H1 (cell line): ENCODE measurements around the gene FAM81B. TPM values are rescaled to one million over a fixed set of nuclear protein-coding genes. Genes with fewer than 3 reads are reported as not detected.
A peak's percentile ranks its signal among the peaks of the same experiment; 100 is the strongest.

Experiments used
- CTCF ChIA-PET: fragments of 300-600 bp; sonication (Branson Sonifier 250); formaldehyde crosslinking; loops from one replicate; lab custom pipeline; 2021; ENCODE audit not compliant: partially characterized antibody; lab: Charles Lee
- POLR2A ChIA-PET: fragments of 300-600 bp; sonication (Branson Sonifier 250); formaldehyde crosslinking; loops from one replicate; lab custom pipeline; 2021; ENCODE audit warnings: inconsistent platforms; ENCODE audit not compliant: partially characterized antibody; lab: Charles Lee
- DNase-seq, 2 experiments: peaks; one replicate each; pipeline versions ENCODE4 v3.0.0 to v3.0.0-alpha.2; 2010 to 2022; ENCODE audit warnings: low spot score in 2 of 2, low read depth in 1 of 2, mixed read lengths in 1 of 2
- FAIRE-seq: peaks from 2 replicates; lab custom pipeline; 2011; peaks lifted over from hg19 to GRCh38; lab: Jason Lieb, UNC
- H2AFZ ChIP-seq: 2 replicates; pipeline ENCODE4 v1.8.1; 2012; ENCODE audit warnings: low read length, inconsistent platforms
- H2AK5ac ChIP-seq: 2 replicates; pipeline ENCODE4 v1.6.1; 2013; ENCODE audit warnings: low read depth, low read length
- H2BK120ac ChIP-seq: replicated peaks from 2 replicates; pipeline ENCODE3; 2013; ENCODE audit warnings: low read depth, low read length, inconsistent platforms
- H2BK12ac ChIP-seq: 2 replicates; pipeline ENCODE4 v1.6.1; 2013; ENCODE audit warnings: low read depth, low read length
- H2BK15ac ChIP-seq: 2 replicates; pipeline ENCODE4 v1.6.1; 2013; ENCODE audit warnings: low read length
- H2BK20ac ChIP-seq: 2 replicates; pipeline ENCODE4 v1.6.1; 2013; ENCODE audit warnings: low read length
- H2BK5ac ChIP-seq: 2 replicates; pipeline ENCODE4 v1.6.1; 2013; ENCODE audit warnings: low read depth, low read length
- H3K14ac ChIP-seq: 2 replicates; pipeline ENCODE4 v1.6.1; 2013; ENCODE audit warnings: inconsistent platforms; ENCODE audit not compliant: insufficient read length
- H3K18ac ChIP-seq: 2 replicates; pipeline ENCODE4 v1.6.1; 2013; ENCODE audit warnings: low read length; ENCODE audit errors: extremely low read depth
- H3K23ac ChIP-seq: 2 replicates; pipeline ENCODE4 v1.6.1; 2013; ENCODE audit warnings: inconsistent platforms; ENCODE audit not compliant: insufficient read length
- H3K23me2 ChIP-seq: 2 replicates; pipeline ENCODE4 v1.6.1; 2013; ENCODE audit warnings: low read depth, low read length
- H3K27ac ChIP-seq: 2 replicates; pipeline ENCODE4 v1.6.1; 2011; ENCODE audit warnings: low read depth, low read length, inconsistent platforms
- H3K27me3 ChIP-seq, 4 experiments: replicated peaks in 1 of 4; 1 replicate in 1 of 4; 2 replicates in 3 of 4; pipeline versions ENCODE4 v1.6.1 to v1.8.1; 2011 to 2013; ENCODE audit warnings: low read length in 3 of 4, mild to moderate bottlenecking in 3 of 4, inconsistent platforms in 2 of 4, mixed read lengths in 2 of 4, moderate library complexity in 1 of 4; ENCODE audit not compliant: control insufficient read depth in 3 of 4, insufficient read depth in 3 of 4; ENCODE audit errors: extremely low read depth in 1 of 4
- H3K36me3 ChIP-seq, 4 experiments: 2 replicates each; pipeline versions ENCODE4 v1.6.1 to v1.8.1; 2011 to 2013; ENCODE audit warnings: mild to moderate bottlenecking in 4 of 4, low read length in 3 of 4, moderate library complexity in 2 of 4, control low read depth in 1 of 4, inconsistent platforms in 1 of 4; ENCODE audit not compliant: insufficient read depth in 4 of 4, control insufficient read depth in 2 of 4
- H3K4ac ChIP-seq: replicated peaks from 2 replicates; pipeline ENCODE3; 2013; ENCODE audit warnings: low read length, low read depth, mixed read lengths, inconsistent platforms; ENCODE audit not compliant: insufficient read length
- H3K4me1 ChIP-seq, 4 experiments: replicated peaks in 1 of 4; 1 replicate in 1 of 4; 2 replicates in 3 of 4; pipeline versions ENCODE4 v1.6.1 to v1.8.1; 2011 to 2013; ENCODE audit warnings: low read length in 3 of 4, inconsistent platforms in 2 of 4, mixed read lengths in 1 of 4; ENCODE audit not compliant: insufficient read depth in 4 of 4, control insufficient read depth in 3 of 4
- H3K4me2 ChIP-seq, 2 experiments: 2 replicates each; pipeline versions ENCODE4 v1.6.1 to v1.8.1; 2011 to 2013; ENCODE audit warnings: low read depth in 2 of 2, low read length in 2 of 2, control low read depth in 1 of 2, inconsistent platforms in 1 of 2, mild to moderate bottlenecking in 1 of 2; ENCODE audit not compliant: insufficient read depth in 1 of 2
- H3K4me3 ChIP-seq, 4 experiments: fragments of 200-600, 300-600 bp in 1 of 4; sonication (generic), shearing (Covaris generic), sonication (Bioruptor Twin) in 1 of 4; 2 replicates each; pipeline versions ENCODE4 v1.5.1 to v1.8.1; 2011 to 2016; ENCODE audit warnings: low read length in 4 of 4, low read depth in 3 of 4, control low read depth in 2 of 4, inconsistent platforms in 2 of 4, mild to moderate bottlenecking in 2 of 4, mixed read lengths in 1 of 4, moderate library complexity in 1 of 4; ENCODE audit not compliant: insufficient read depth in 2 of 4; ENCODE audit errors: extremely low read depth in 1 of 4
- H3K56ac ChIP-seq: replicated peaks from 2 replicates; pipeline ENCODE3; 2013; ENCODE audit warnings: low read depth, mild to moderate bottlenecking, mixed read lengths, low read length, inconsistent platforms; ENCODE audit not compliant: insufficient read length
- H3K79me1 ChIP-seq: 2 replicates; pipeline ENCODE4 v1.6.1; 2013; ENCODE audit warnings: low read depth, low read length, control low read depth
- H3K79me2 ChIP-seq, 2 experiments: 2 replicates each; pipeline versions ENCODE4 v1.6.1 to v1.8.1; 2012 to 2013; ENCODE audit warnings: low read length in 2 of 2, mild to moderate bottlenecking in 2 of 2, inconsistent platforms in 1 of 2; ENCODE audit not compliant: insufficient read depth in 2 of 2, control insufficient read depth in 1 of 2
- H3K9ac ChIP-seq, 4 experiments: replicated peaks in 1 of 4; 1 replicate in 1 of 4; 2 replicates in 3 of 4; pipeline versions ENCODE4 v1.6.1 to v1.8.1; 2011 to 2013; ENCODE audit warnings: low read depth in 3 of 4, low read length in 3 of 4, control low read depth in 2 of 4, mild to moderate bottlenecking in 2 of 4, moderate library complexity in 2 of 4, inconsistent platforms in 1 of 4; ENCODE audit errors: extremely low read depth in 1 of 4
- H3K9me3 ChIP-seq, 2 experiments: 2 replicates each; pipeline versions ENCODE4 v1.6.1 to v1.8.1; 2012 to 2013; ENCODE audit warnings: mild to moderate bottlenecking in 2 of 2, moderate library complexity in 2 of 2, control low read depth in 1 of 2, inconsistent platforms in 1 of 2, low read depth in 1 of 2, low read length in 1 of 2, mixed read lengths in 1 of 2; ENCODE audit not compliant: insufficient read depth in 2 of 2
- H4K20me1 ChIP-seq, 2 experiments: replicated peaks in 1 of 2; 2 replicates each; pipeline versions ENCODE3 to v1.8.1; 2011 to 2013; ENCODE audit warnings: inconsistent platforms in 2 of 2, low read length in 2 of 2, mild to moderate bottlenecking in 1 of 2; ENCODE audit not compliant: insufficient read depth in 2 of 2, control insufficient read depth in 1 of 2
- H4K5ac ChIP-seq: 2 replicates; pipeline ENCODE4 v1.6.1; 2013; ENCODE audit warnings: low read length, low read depth, mixed read lengths, inconsistent platforms; ENCODE audit not compliant: insufficient read length
- H4K8ac ChIP-seq: 2 replicates; pipeline ENCODE4 v1.8.0; 2013; ENCODE audit warnings: mild to moderate bottlenecking, moderate library complexity, low read length, inconsistent platforms; ENCODE audit not compliant: insufficient read depth; ENCODE audit errors: extremely low read depth
- H4K91ac ChIP-seq: replicated peaks from 2 replicates; pipeline ENCODE3; 2013; ENCODE audit warnings: low read length, mixed read lengths, inconsistent platforms; ENCODE audit not compliant: insufficient read length
- BACH1 ChIP-seq: IDR thresholded peaks from 2 replicates; pipeline ENCODE4 v1.6.1; 2012; ENCODE audit warnings: low read length, improper control_type of control experiment
- HDAC2 ChIP-seq, 2 experiments: fragments of 300-600 bp in 1 of 2; sonication (generic) in 1 of 2; IDR thresholded peaks; 2 replicates each; pipeline ENCODE4 v1.6.1; 2011 to 2012; ENCODE audit warnings: low read depth in 2 of 2, low read length in 2 of 2, mild to moderate bottlenecking in 2 of 2, moderate library complexity in 2 of 2, borderline replicate concordance in 1 of 2, inconsistent platforms in 1 of 2
- KDM1A ChIP-seq: fragments of 200-600, 300-600 bp; sonication (generic); IDR thresholded peaks from 2 replicates; pipeline ENCODE4 v1.7.1; 2016; ENCODE audit warnings: mild to moderate bottlenecking, low read length, borderline replicate concordance
- WGBS, 2 experiments: shearing (Covaris generic) in 1 of 2; methylation state at CpG; one replicate each; pipeline versions ENCODE4 v1.1.6 to v1.1.7; 2013 to 2015; ENCODE audit warnings: low lambda C conversion rate in 2 of 2, mixed read lengths in 2 of 2, inconsistent platforms in 1 of 2, low coverage in 1 of 2, missing lambda C conversion rate in 1 of 2; ENCODE audit not compliant: insufficient replicate concordance in 2 of 2, insufficient coverage in 1 of 2, insufficient read length in 1 of 2; ENCODE audit errors: extremely low coverage in 1 of 2, missing lambda C conversion rate in 1 of 2; 5-methylcytosine and 5-hydroxymethylcytosine counted together
- polyA plus RNA-seq, 7 experiments: library from polyadenylated mRNA; depleted of rRNA in 3 of 7; stranded (reverse) in 5 of 7; unstranded in 2 of 7; fragments of >200 nt in 5 of 7; fragments of 200-250 nt in 2 of 7; gene quantifications; 1 replicate in 5 of 7; 2 replicates in 1 of 7; 4 replicates in 1 of 7; pipeline versions ENCODE4 v1.2.1 to v1.2.3, GENCODE V29; 2011 to 2013; ENCODE audit warnings: missing spikeins in 2 of 7, mixed read lengths in 2 of 7
- total RNA-seq: library from RNA; stranded (reverse); fragmentation: NEBNext Ultra II Directional; extraction: Animal tissue kit (Norgen Biotek cat#: 25700); gene quantifications from 2 replicates; pipeline ENCODE4 v1.2.1, GENCODE V29; 2021

Gene FAM81B
- total and polyA plus RNA-seq, 2 of the 8 experiments (the other 6 are each of a cell fraction or from before 2014, with no cell fraction given), result not detected

DNA sequence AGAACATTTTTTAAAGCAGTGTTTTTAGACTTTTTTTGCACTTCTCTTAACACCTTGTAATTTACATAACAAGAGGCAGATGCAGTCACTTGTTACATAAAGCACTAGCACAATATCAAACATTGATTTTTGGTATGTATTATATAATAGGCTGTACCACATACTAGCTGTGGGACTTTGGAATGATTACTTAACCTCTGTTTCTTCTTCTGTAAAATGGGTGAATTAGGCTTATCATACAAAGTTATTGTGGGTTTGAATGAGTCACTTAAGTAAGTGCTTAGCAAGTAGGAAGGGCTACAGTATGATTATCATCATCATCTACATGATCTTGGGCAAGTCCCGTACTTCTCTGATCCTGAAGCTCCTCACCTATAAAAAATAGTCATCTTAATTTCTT, 2.1 kb downstream of the FAM81B start:
- FAIRE-seq (no peak), DNase-seq (no peak)
- Histone ChIP-seq H3K4me1 (0 out of 7 replicates have a peak, but pooled peaks cover 0 to 3% (median 0%) of the 10 kb centered on the region in 4 experiments), H2AFZ (no peak overlapping the region), H3K9me3 (no peaks in the 10 kb centered on the region), H4K8ac (no peak overlapping the region), H3K18ac (no peak overlapping the region), H2BK120ac (no peak overlapping the region), H3K79me2 (no peaks in the 10 kb centered on the region), H3K23ac (no peak overlapping the region), H4K91ac (no peak overlapping the region), H4K20me1 (no peaks in the 10 kb centered on the region), H2BK15ac (no peak overlapping the region), H3K14ac (no peak overlapping the region), H3K79me1 (no peaks in the 10 kb centered on the region), H3K27me3 (no peaks in the 10 kb centered on the region), H3K4ac (no peak overlapping the region), H3K4me3 (no peak overlapping the region; a peak in 1 of 8 replicates), H2BK20ac (no peak overlapping the region), H2BK5ac (no peak overlapping the region), H3K4me2 (no peak overlapping the region), H2BK12ac (no peak overlapping the region), H3K9ac (no peak overlapping the region), H2AK5ac (no peak overlapping the region), H3K36me3 (no peaks in the 10 kb centered on the region), H4K5ac (no peak overlapping the region), H3K56ac (no peak overlapping the region), H3K23me2 (no peaks in the 10 kb centered on the region), H3K27ac (no peak overlapping the region)
- CTCF ChIA-PET, result interaction anchor here (0.7 to 0.9 kb wide), 2 partner anchors 9 to 110 kb away, joined by 3 read pairs; no protein-coding TSS in a partner anchor
- WGBS, 2 experiments, result 95% methylated on average over 1 of the region's 1 CpG; no CpG with 5 or more reads in 1 of the 2 experiments
- TF ChIP-seq BACH1 (no peak), KDM1A (peak; percentile 60; the same call in 1 of the 2 replicates), HDAC2 (IDR thresholded peaks at IDR 0.05; ENCODE audit: borderline replicate concordance in 1 of 2, low read depth in 2 of 2, low read length in 2 of 2) (peak in 1 of 2 experiments; percentile 67; a peak in 1 of 4 replicates)
- POLR2A ChIA-PET, result interaction anchor here (0.8 to 1.0 kb wide), 2 partner anchors 11 to 45 kb away, joined by 3 to 4 read pairs; no protein-coding TSS in a partner anchor
